ENCODE results near the gene LMF2. TPM values are rescaled to one million over a fixed set of nuclear protein-coding genes. Genes with fewer than 3 reads are reported as not detected.
A peak's percentile ranks its signal among the peaks of the same experiment; 100 is the strongest.

LMF2 gene
- total and polyA plus RNA-seq, 3 experiments from 2014 or later = 33.6 to 89.4 (median 88.6) TPM

- H3K36me3 Mint-ChIP-seq = peaks cover 0 to 65% (median 2%) of the 10 kb centered on the region in 3 donors
These were observed 9.4 kb upstream of the LMF2 start for GRCh38 chr22:50516891-50517290.

GRCh38 chr22:50516068-50516467 lies 8.6 kb upstream of the LMF2 start:
- no peak overlapping the region for H3K27ac Mint-ChIP-seq
- Histone ChIP-seq H3K4me3 (ENCODE audit: low read length) (no peak overlapping the region), H3K9me3 (ENCODE audit: low read length) (no peaks in the 10 kb centered on the region), H3K27ac (ENCODE audit: low read depth, low read length) (no peak overlapping the region), H3K27me3 (ENCODE audit: insufficient read depth, low read length, poor library complexity, severe bottlenecking) (no peaks in the 10 kb centered on the region), H3K36me3 (ENCODE audit: insufficient read depth, low read length) (peaks cover 13% of the 10 kb centered on the region), H3K4me1 (ENCODE audit: insufficient read depth, low read length) (no peaks in the 10 kb centered on the region)
- CTCF ChIA-PET = interaction anchor here (3.0 kb wide), 1 partner anchor 9 kb away, joined by 20 read pairs; the partner anchor contains the start of gene SCO2
- no peak overlapping the region for H3K4me3 Mint-ChIP-seq
- DNase-seq = no peak
- POLR2A ChIA-PET = no interaction called here
- H3K4me1 Mint-ChIP-seq = peaks cover 9 to 22% (median 18%) of the 10 kb centered on the region in 3 donors
- H3K9me3 Mint-ChIP-seq = no peaks in the 10 kb centered on the region
- H3K27me3 Mint-ChIP-seq = peaks cover 0 to 1% of the 10 kb centered on the region in 2 donors
- peaks cover 0 to 63% (median 2%) of the 10 kb centered on the region in 3 donors for H3K36me3 Mint-ChIP-seq

More at GRCh38 chr22:50516891-50517290, 9.4 kb upstream of the LMF2 start:
- DNase-seq = no peak
- Mint-ChIP-seq H3K27ac (peak overlapping the region in 1 of 8 donors; percentile 29), H3K9me3 (no peaks in the 10 kb centered on the region), H3K4me1 (peaks cover 9 to 22% (median 18%) of the 10 kb centered on the region in 3 donors), H3K27me3 (peaks cover 0 to 1% of the 10 kb centered on the region in 2 donors), H3K4me3 (no peak overlapping the region)
- CTCF ChIA-PET = interaction anchor here (1.1 to 2.8 kb wide), 3 partner anchors 9 to 46 kb away, joined by 4 to 9 read pairs (median 8); partner anchors contain the start of genes LMF2, NCAPH2, SCO2 and SYCE3
- H3K27ac ChIP-seq (ENCODE audit: low read depth, low read length) = no peak overlapping the region
- H3K36me3 ChIP-seq (ENCODE audit: insufficient read depth, low read length) = peaks cover 13% of the 10 kb centered on the region
- H3K9me3 ChIP-seq (ENCODE audit: low read length) = no peaks in the 10 kb centered on the region
- H3K4me1 ChIP-seq (ENCODE audit: insufficient read depth, low read length) = no peaks in the 10 kb centered on the region
- no peak overlapping the region for H3K4me3 ChIP-seq (ENCODE audit: low read length)
- H3K27me3 ChIP-seq (ENCODE audit: insufficient read depth, low read length, poor library complexity, severe bottlenecking) = no peaks in the 10 kb centered on the region
- POLR2A ChIA-PET = interaction anchor here (1.2 kb wide), 1 partner anchor 9 kb away, joined by 3 read pairs; the partner anchor contains the start of gene SCO2

GRCh38 chr22:50513175-50513574 lies 5.7 kb upstream of the LMF2 start:
- DNase-seq = no peak
- H3K27ac ChIP-seq (ENCODE audit: low read depth, low read length) = no peak overlapping the region
- H3K36me3 ChIP-seq (ENCODE audit: insufficient read depth, low read length) = peaks cover 12% of the 10 kb centered on the region
- Mint-ChIP-seq H3K4me1 (peaks cover 22 to 36% (median 30%) of the 10 kb centered on the region in 3 donors), H3K27me3 (peaks cover 0 to 1% of the 10 kb centered on the region in 2 donors), H3K36me3 (peaks cover 0 to 48% (median 2%) of the 10 kb centered on the region in 3 donors), H3K9me3 (no peaks in the 10 kb centered on the region), H3K27ac (no peak overlapping the region), H3K4me3 (no peak overlapping the region)
- no peaks in the 10 kb centered on the region for H3K9me3 ChIP-seq (ENCODE audit: low read length)
- CTCF ChIA-PET = interaction anchor here (3.0 to 8.7 kb wide), 2 partner anchors 12 kb away, joined by 20 to 91 read pairs; partner anchors contain the start of gene SCO2
- no peaks in the 10 kb centered on the region for H3K27me3 ChIP-seq (ENCODE audit: insufficient read depth, low read length, poor library complexity, severe bottlenecking)
- H3K4me3 ChIP-seq (ENCODE audit: low read length) = no peak overlapping the region
- POLR2A ChIA-PET = interaction anchor here (0.8 to 2.3 kb wide), 2 partner anchors 12 to 14 kb away, joined by 10 to 12 read pairs; partner anchors contain the start of gene SCO2
- peaks cover 11% of the 10 kb centered on the region for H3K4me1 ChIP-seq (ENCODE audit: insufficient read depth, low read length)

GRCh38 chr22:50508897-50509296 lies 1.4 kb upstream of the LMF2 start:
- no peaks in the 10 kb centered on the region for H3K27me3 ChIP-seq (ENCODE audit: insufficient read depth, low read length, poor library complexity, severe bottlenecking)
- H3K4me3 ChIP-seq (ENCODE audit: low read length) = peak overlapping the region; percentile 55
- Mint-ChIP-seq H3K4me3 (peak overlapping the region; percentile 92 to 97 (median 94)), H3K27me3 (peaks cover 0 to 1% of the 10 kb centered on the region in 2 donors), H3K27ac (peak overlapping the region; percentile 87 to 100 (median 98)), H3K9me3 (no peaks in the 10 kb centered on the region), H3K36me3 (peaks cover 0 to 33% (median 2%) of the 10 kb centered on the region in 3 donors), H3K4me1 (peaks cover 17 to 36% (median 19%) of the 10 kb centered on the region in 3 donors)
- no peak for DNase-seq
- ChIA-PET POLR2A (interaction anchor here (0.6 to 3.3 kb wide), 9 partner anchors 16 to 318 kb away, joined by 3 to 93 read pairs (median 7); partner anchors contain the start of genes KLHDC7B, SCO2 and SYCE3), CTCF (interaction anchor here (0.9 to 8.7 kb wide), 9 partner anchors 9 to 112 kb away, joined by 3 to 91 read pairs (median 8); partner anchors contain the start of genes SCO2 and SYCE3)
- H3K4me1 ChIP-seq (ENCODE audit: insufficient read depth, low read length) = peaks cover 23% of the 10 kb centered on the region
- H3K27ac ChIP-seq (ENCODE audit: low read depth, low read length) = peak overlapping the region; percentile 88
- H3K36me3 ChIP-seq (ENCODE audit: insufficient read depth, low read length) = peaks cover 11% of the 10 kb centered on the region
- no peaks in the 10 kb centered on the region for H3K9me3 ChIP-seq (ENCODE audit: low read length)

GRCh38 chr22:50507991-50508884 lies 736 bp upstream of the LMF2 start, which contains the start of gene NCAPH2:
TSS of gene NCAPH2 (plus strand) at chr22:50508224. CDS start at chr22:50508338, 114 bp downstream.
- H3K4me3 ChIP-seq (ENCODE audit: low read length) = peak within 1 kb of the TSS; percentile 80
- no peaks in the 10 kb centered on the region for H3K27me3 ChIP-seq (ENCODE audit: insufficient read depth, low read length, poor library complexity, severe bottlenecking)
- peak within 1 kb of the TSS; percentile 93 to 100 (median 98) for H3K27ac Mint-ChIP-seq
- POLR2A ChIA-PET = interaction anchor here (0.6 to 3.3 kb wide), 18 partner anchors 10 to 317 kb away, joined by 3 to 93 read pairs (median 6); partner anchors contain the start of genes CHKB, HDAC10, KLHDC7B and SCO2
- H3K27me3 Mint-ChIP-seq = peaks cover 0 to 1% of the 10 kb centered on the region in 2 donors
- CTCF ChIA-PET = interaction anchor here (0.6 to 8.7 kb wide), 12 partner anchors 9 to 265 kb away, joined by 3 to 91 read pairs (median 5); partner anchors contain the start of genes SCO2 and SYCE3
- DNase-seq = peak in 4 of 5 donors; percentile 96 to 98 (median 96)
- H3K9me3 ChIP-seq (ENCODE audit: low read length) = no peaks in the 10 kb centered on the region
- H3K4me1 Mint-ChIP-seq = peaks cover 17 to 32% (median 19%) of the 10 kb centered on the region in 3 donors
- peak within 1 kb of the TSS; percentile 92 to 99 (median 94) for H3K4me3 Mint-ChIP-seq
- peaks cover 23% of the 10 kb centered on the region for H3K4me1 ChIP-seq (ENCODE audit: insufficient read depth, low read length)
- H3K36me3 Mint-ChIP-seq = peaks cover 0 to 33% (median 2%) of the 10 kb centered on the region in 3 donors
- peaks cover 11% of the 10 kb centered on the region for H3K36me3 ChIP-seq (ENCODE audit: insufficient read depth, low read length)
- no peaks in the 10 kb centered on the region for H3K9me3 Mint-ChIP-seq
- H3K27ac ChIP-seq (ENCODE audit: low read depth, low read length) = peak within 1 kb of the TSS; percentile 88

- no peak for DNase-seq
- Histone ChIP-seq H3K4me3 (ENCODE audit: low read length) (peak overlapping the region; percentile 80), H3K27me3 (ENCODE audit: insufficient read depth, low read length, poor library complexity, severe bottlenecking) (no peaks in the 10 kb centered on the region), H3K36me3 (ENCODE audit: insufficient read depth, low read length) (peaks cover 11% of the 10 kb centered on the region), H3K9me3 (ENCODE audit: low read length) (no peaks in the 10 kb centered on the region), H3K27ac (ENCODE audit: low read depth, low read length) (peak overlapping the region; percentile 83), H3K4me1 (ENCODE audit: insufficient read depth, low read length) (peaks cover 23% of the 10 kb centered on the region)
- Mint-ChIP-seq H3K36me3 (peaks cover 0 to 31% (median 0%) of the 10 kb centered on the region in 3 donors), H3K27me3 (no peaks in the 10 kb centered on the region), H3K9me3 (no peaks in the 10 kb centered on the region), H3K4me3 (peak overlapping the region; percentile 89 to 99 (median 92)), H3K4me1 (peaks cover 12 to 28% (median 19%) of the 10 kb centered on the region in 3 donors), H3K27ac (peak overlapping the region; percentile 83 to 99 (median 92))
- ChIA-PET POLR2A (interaction anchor here (1.7 to 3.3 kb wide), 4 partner anchors 9 to 263 kb away, joined by 5 to 93 read pairs (median 8); partner anchors contain the start of genes SCO2 and SYCE3), CTCF (interaction anchor here (0.9 to 8.7 kb wide), 3 partner anchors 18 to 114 kb away, joined by 4 to 91 read pairs (median 20); partner anchors contain the start of gene SCO2)
These were observed 686 bp downstream of the LMF2 start for GRCh38 chr22:50506611-50507420.
